Skin epidermis (tissue), 12 donors: Measurements from ENCODE around the gene HOXD9.

Experiments
- H3K27ac ChIP-seq, 21 experiments: fragments of 200-600 bp; sonication (generic) in 11 of 21; one replicate each; pipeline ENCODE4 v1.5.0; 2020; ENCODE audit warnings: mild to moderate bottlenecking in 3 of 21, inconsistent platforms in 2 of 21, moderate library complexity in 2 of 21
- H3K4me3 ChIP-seq, 7 experiments: fragments of 200-600 bp; sonication (generic) in 2 of 7; one replicate each; pipeline ENCODE4 v1.5.0; 2020; ENCODE audit warnings: inconsistent platforms in 2 of 7, mild to moderate bottlenecking in 2 of 7, moderate library complexity in 1 of 7

The HOXD9 gene

GRCh38 chr2:176122683-176123410 lies at the start of gene HOXD9:
TSS of gene HOXD9 (plus strand) at chr2:176122719. CDS start at chr2:176122769, 50 bp downstream.
- peak within 1 kb of the TSS; percentile 26 to 62 (median 41) for H3K4me3 ChIP-seq

GRCh38 chr2:176072951-176073904 lies 49.3 kb upstream of the HOXD9 start:
- H3K4me3 ChIP-seq, result no peak overlapping the region

More at GRCh38 chr2:176122683-176123410, at the start of gene HOXD9:
- H3K27ac ChIP-seq, result peak within 1 kb of the TSS in 19 of 21 experiments; percentile 19 to 91 (median 75)

GRCh38 chr2:176074919-176075425 lies 47.5 kb upstream of the HOXD9 start:
- Histone ChIP-seq H3K4me3 (no peak overlapping the region), H3K27ac (no peak overlapping the region)

More at GRCh38 chr2:176072951-176073904, 49.3 kb upstream of the HOXD9 start:
- H3K27ac ChIP-seq, result no peak overlapping the region

GRCh38 chr2:176075481-176075880 lies 47.0 kb upstream of the HOXD9 start:
- H3K27ac ChIP-seq, result no peak overlapping the region
- H3K4me3 ChIP-seq, result no peak overlapping the region

- Histone ChIP-seq H3K27ac (no peak overlapping the region), H3K4me3 (no peak overlapping the region)
Observed at GRCh38 chr2:176076063-176076462, 46.5 kb upstream of the HOXD9 start.

GRCh38 chr2:176076796-176077195 lies 45.7 kb upstream of the HOXD9 start:
- Histone ChIP-seq H3K27ac (no peak overlapping the region), H3K4me3 (no peak overlapping the region)

GRCh38 chr2:176078541-176079284 lies 43.8 kb upstream of the HOXD9 start:
- Histone ChIP-seq H3K27ac (no peak overlapping the region), H3K4me3 (no peak overlapping the region)

- H3K27ac ChIP-seq, result no peak overlapping the region
- H3K4me3 ChIP-seq, result no peak overlapping the region
Observed at GRCh38 chr2:176079285-176079830, 43.2 kb upstream of the HOXD9 start.

GRCh38 chr2:176079831-176080539 lies 42.5 kb upstream of the HOXD9 start:
- H3K4me3 ChIP-seq, result peak overlapping the region in 3 of 7 experiments; percentile 1 to 23 (median 22)

GRCh38 chr2:176080540-176081375 lies 41.8 kb upstream of the HOXD9 start:
- Histone ChIP-seq H3K27ac (no peak overlapping the region), H3K4me3 (peak overlapping the region in 1 of 7 experiments; percentile 22)

More at GRCh38 chr2:176079831-176080539, 42.5 kb upstream of the HOXD9 start:
- no peak overlapping the region for H3K27ac ChIP-seq

GRCh38 chr2:176081376-176081836 lies 41.1 kb upstream of the HOXD9 start:
- Histone ChIP-seq H3K4me3 (no peak overlapping the region), H3K27ac (no peak overlapping the region)

- H3K27ac ChIP-seq, result no peak overlapping the region
- H3K4me3 ChIP-seq, result no peak overlapping the region
Observed at GRCh38 chr2:176081837-176082524, 40.5 kb upstream of the HOXD9 start.

- Histone ChIP-seq H3K27ac (no peak overlapping the region), H3K4me3 (no peak overlapping the region)
Observed at GRCh38 chr2:176082525-176082823, 40.0 kb upstream of the HOXD9 start.

- H3K4me3 ChIP-seq, result no peak overlapping the region
- H3K27ac ChIP-seq, result no peak overlapping the region
Observed at GRCh38 chr2:176082824-176083751, 39.4 kb upstream of the HOXD9 start.

- Histone ChIP-seq H3K27ac (no peak within 1 kb of the TSS), H3K4me3 (no peak within 1 kb of the TSS)
Observed at GRCh38 chr2:176083796-176084261, 38.7 kb upstream of the HOXD9 start, which contains the start of gene EVX2. TSS of gene EVX2 (minus strand) at chr2:176083962. CDS start at chr2:176083776, 186 bp downstream.

GRCh38 chr2:176084611-176085119 lies 37.9 kb upstream of the HOXD9 start:
- H3K27ac ChIP-seq, result no peak overlapping the region
- H3K4me3 ChIP-seq, result no peak overlapping the region
